HG03575 (cell line): Measurements from ENCODE around the gene SETD3.

Experiments
- ATAC-seq: cut with Tn5 transposase; IDR thresholded peaks from one replicate; pipeline ENCODE4 v1.9.1; 2021; ENCODE audit not compliant: unreplicated experiment, insufficient number of reproducible peaks, low FRiP score; ENCODE audit errors: extremely low read depth

Gene SETD3

GRCh38 chr14:99466758-99467157, 13.9 kb downstream of the SETD3 start:
- ATAC-seq, result no peak

- ATAC-seq, result no peak
Measured at GRCh38 chr14:99465288-99465687, 15.4 kb downstream of the SETD3 start.

- ATAC-seq, result no peak
Measured at GRCh38 chr14:99463974-99464373, 16.7 kb downstream of the SETD3 start.

GRCh38 chr14:99462210-99462609, 18.4 kb downstream of the SETD3 start:
- no peak for ATAC-seq

- ATAC-seq, result no peak
Measured at GRCh38 chr14:99461411-99462085, 19.1 kb downstream of the SETD3 start.

- no peak for ATAC-seq
Measured at GRCh38 chr14:99460793-99461192, 19.9 kb downstream of the SETD3 start.

GRCh38 chr14:99459481-99460100, 21.1 kb downstream of the SETD3 start:
- no peak for ATAC-seq

GRCh38 chr14:99454246-99454645, 26.4 kb downstream of the SETD3 start:
- ATAC-seq, result no peak

GRCh38 chr14:99452968-99453367, 27.7 kb downstream of the SETD3 start:
- ATAC-seq, result no peak

GRCh38 chr14:99451234-99451633, 29.4 kb downstream of the SETD3 start:
- no peak for ATAC-seq

GRCh38 chr14:99450266-99450665, 30.4 kb downstream of the SETD3 start:
- no peak for ATAC-seq

- ATAC-seq, result no peak
Measured at GRCh38 chr14:99447739-99448138, 32.9 kb downstream of the SETD3 start.

GRCh38 chr14:99445931-99446330, 34.7 kb downstream of the SETD3 start:
- no peak for ATAC-seq

- ATAC-seq, result no peak
Measured at GRCh38 chr14:99441918-99442317, 38.7 kb downstream of the SETD3 start.

GRCh38 chr14:99441157-99441870, 39.3 kb downstream of the SETD3 start:
- no peak for ATAC-seq

- no peak for ATAC-seq
Measured at GRCh38 chr14:99440278-99440677, 40.4 kb downstream of the SETD3 start.

GRCh38 chr14:99437706-99438105, 43.0 kb downstream of the SETD3 start:
- no peak for ATAC-seq

- ATAC-seq, result no peak
Measured at GRCh38 chr14:99436247-99437180, 44.1 kb downstream of the SETD3 start.

GRCh38 chr14:99435327-99435726, 45.3 kb downstream of the SETD3 start:
- ATAC-seq, result no peak
